GM20431 (cell line): Measurements from ENCODE around the gene MARVELD3.
"Not testable (repeated sequence)": the region's sequence is repeated elsewhere in the genome, so short reads cannot be mapped to it uniquely, and the experiment has no call there.

Source experiments
- in situ Hi-C: fragments of 300-500 bp; cut with MseI, MboI; formaldehyde crosslinking; loops from one replicate; pipeline ENCODE4 v1.15.0; 2020; ENCODE audit warnings: low sequenced_read_pairs; ENCODE audit not compliant: unreplicated experiment

Gene MARVELD3, protein sequence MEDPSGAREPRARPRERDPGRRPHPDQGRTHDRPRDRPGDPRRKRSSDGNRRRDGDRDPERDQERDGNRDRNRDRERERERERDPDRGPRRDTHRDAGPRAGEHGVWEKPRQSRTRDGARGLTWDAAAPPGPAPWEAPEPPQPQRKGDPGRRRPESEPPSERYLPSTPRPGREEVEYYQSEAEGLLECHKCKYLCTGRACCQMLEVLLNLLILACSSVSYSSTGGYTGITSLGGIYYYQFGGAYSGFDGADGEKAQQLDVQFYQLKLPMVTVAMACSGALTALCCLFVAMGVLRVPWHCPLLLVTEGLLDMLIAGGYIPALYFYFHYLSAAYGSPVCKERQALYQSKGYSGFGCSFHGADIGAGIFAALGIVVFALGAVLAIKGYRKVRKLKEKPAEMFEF

DNA sequence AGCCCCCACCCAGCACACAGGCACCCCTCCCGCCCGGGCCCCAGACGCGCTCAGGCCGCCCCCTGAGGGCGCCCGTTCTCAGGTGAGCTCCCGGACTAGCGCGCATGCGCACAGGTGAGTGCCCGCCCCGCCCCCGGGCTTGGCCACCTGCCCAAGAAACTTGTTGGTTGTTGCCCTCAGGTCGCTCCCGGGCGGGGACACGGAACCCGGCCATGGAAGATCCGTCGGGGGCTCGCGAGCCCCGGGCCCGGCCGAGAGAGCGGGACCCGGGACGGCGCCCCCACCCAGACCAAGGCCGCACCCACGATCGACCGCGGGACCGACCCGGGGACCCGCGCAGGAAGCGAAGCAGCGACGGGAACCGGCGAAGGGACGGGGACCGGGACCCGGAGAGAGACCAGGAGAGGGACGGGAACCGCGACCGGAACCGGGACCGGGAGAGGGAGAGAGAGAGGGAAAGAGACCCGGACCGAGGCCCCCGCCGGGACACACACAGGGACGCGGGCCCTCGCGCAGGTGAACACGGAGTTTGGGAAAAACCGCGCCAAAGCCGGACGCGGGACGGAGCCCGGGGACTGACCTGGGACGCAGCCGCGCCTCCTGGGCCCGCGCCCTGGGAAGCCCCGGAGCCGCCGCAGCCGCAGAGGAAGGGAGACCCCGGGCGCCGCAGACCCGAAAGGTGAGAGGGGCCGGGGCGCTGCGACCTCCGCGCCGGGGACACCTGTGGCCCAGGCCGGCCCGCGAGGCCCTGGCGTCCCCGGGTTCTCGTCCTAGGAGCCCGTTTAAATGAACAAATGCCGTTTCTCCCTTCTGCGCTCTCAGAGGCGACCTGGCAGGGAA lies at the start of gene MARVELD3:
TSS of gene MARVELD3 (plus strand) at position 167 of the 840 bp plus-strand sequence. CDS start at position 213, 46 bp downstream.
- in situ Hi-C loops: loop anchor here (25.0 kb wide), 1 partner anchor 111 kb away; no protein-coding TSS in a partner anchor

DNA sequence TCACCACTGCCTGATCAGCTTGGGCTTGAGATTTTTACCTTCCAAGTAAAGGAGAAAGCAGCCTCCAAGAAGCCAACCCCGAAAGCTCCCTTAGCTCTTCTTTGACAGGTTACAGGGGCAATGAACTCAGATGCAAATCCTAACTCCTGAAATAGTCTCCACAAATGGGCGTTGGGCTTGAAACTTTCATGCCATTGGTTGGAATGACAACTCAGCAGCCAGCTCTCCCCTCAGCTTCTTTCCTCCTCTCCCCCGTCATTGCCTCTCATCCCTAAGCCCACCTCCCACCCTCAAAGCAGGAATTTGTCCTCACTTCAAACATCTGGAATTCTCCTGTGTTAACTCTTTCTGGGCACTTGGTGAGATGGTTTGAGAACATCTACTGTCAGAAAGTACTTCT lies 49.0 kb upstream of the MARVELD3 start, which contains the start of gene TAT:
TSS of gene TAT (minus strand) at position 122 of the 400 bp plus-strand sequence. CDS start 677 bp downstream, outside the sequence.
- in situ Hi-C loops: no loop called here

DNA sequence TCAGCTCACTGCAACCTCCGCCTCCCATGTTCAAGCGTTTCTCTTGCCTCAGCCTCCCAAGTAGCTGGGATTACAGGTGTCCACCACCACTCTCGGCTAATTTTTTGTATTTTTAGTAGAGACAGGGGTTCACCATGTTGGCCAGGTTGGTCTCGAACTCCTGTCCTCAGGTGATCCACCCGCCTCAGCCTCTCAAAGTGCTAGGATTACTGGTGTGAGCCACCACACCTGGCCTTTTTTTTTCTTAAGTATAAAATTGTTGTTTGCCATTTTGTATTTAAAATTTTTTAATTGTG lies 43.5 kb upstream of the MARVELD3 start:
- in situ Hi-C loops: not testable (repeated sequence)

DNA sequence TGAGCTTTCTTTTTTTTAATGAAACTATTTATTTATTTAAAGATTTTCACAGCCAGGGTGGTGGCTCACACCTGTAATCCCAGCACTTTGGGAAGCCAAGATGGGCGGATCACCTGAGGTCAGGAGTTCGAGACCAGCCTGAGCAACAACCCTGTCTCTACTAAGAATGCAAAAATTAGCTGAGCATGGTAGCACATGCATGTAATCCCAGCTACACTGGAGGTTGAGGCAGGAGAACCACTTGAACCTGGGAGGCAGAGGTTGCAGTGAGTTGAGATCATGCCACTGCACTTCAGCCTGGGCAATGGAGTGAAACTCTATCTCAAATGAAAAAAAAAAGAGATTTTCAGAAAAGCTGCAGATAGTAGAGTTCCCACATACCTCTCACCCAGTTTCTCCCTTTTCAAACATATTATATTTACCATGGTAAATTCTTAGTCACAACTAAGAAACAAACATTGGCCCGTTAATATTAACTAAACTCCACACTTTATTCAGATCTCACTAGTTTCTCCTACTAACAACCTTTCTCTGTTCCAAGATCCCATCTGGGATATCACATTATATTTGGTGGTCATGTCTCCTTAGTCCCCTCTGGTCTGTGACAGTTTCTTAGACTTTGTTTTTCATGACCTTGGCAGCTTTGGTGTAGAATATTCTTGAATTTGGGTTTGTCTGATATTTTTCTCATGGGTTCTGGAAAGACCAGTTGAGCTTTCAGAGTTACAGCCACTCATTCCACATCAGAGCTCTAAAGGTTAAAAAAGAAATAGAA lies 41.3 kb upstream of the MARVELD3 start:
- in situ Hi-C loops: no loop called here

DNA sequence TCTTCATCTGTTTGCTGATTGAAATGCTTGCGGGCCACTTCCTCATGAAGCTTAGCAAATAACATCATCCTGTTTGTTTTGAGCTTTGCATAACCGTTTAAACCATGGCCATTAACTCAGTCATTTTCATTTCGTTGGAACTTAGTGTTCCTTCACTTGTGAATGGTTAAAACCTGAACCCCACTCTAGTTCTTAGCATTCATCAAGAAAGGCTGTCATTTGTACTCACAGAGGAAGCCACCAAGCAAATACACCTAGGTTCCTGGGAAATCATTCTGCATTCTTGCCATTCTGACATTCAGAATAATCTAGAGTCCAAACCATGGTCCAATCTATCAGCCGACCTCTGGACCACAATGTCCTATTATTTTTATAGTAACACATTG lies 40.7 kb upstream of the MARVELD3 start:
- in situ Hi-C loops: no loop called here

DNA sequence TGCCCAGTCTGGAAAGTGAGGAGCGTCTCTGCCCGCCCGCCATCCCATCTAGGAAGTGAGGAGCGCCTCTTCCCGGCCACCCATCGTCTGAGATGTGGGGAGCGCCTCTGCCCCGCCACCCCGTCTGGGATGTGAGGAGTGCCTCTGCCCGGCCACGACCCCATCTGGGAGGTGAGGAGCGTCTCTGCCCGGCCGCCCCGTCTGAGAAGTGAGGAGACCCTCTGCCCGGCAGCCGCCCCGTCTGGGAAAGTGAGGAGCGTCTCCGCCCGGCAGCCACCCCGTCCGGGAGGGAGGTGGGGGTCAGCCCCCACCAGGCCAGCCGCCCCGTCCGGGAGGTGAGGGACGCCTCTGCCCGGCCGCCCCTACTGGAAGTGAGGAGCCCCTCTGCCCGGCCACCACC lies 36.6 kb upstream of the MARVELD3 start:
- in situ Hi-C loops: not testable (repeated sequence)

DNA sequence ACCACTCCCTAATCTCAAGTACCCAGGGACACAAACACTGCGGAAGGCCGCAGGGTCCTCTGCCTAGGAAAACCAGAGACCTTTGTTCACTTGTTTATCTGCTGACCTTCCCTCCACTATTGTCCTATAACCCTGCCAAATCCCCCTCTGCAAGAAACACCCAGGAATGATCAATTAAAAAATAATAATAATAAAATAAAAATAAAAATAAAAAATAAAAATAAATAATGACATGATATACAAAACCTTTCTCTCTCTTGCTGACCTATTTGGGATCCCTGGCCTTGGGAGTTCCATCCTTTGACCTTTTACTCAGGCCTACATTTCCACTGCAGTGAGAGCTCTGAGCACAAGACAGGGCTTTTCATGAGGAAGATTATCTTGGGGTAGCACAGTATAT lies 35.9 kb upstream of the MARVELD3 start:
- in situ Hi-C loops: not testable (repeated sequence)

DNA sequence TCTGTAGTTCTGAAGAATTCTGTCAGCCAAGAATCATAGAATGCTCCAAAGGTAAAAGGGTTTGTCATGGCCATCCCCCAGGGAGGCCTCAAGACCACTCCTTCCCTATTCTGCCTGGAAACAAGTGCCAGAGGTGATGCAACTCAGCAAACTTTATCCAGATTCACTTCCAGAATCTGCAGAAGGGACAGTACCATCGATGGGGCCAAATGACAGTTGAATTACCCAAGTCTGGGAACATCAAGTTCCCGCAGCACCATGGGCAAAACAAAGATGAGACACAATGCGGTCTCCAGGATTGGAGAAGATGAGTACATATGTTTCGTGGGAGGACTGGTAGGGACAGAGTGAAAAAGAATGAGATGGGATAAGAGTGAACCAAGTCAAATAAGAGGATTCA lies 35.4 kb upstream of the MARVELD3 start:
- in situ Hi-C loops: no loop called here

DNA sequence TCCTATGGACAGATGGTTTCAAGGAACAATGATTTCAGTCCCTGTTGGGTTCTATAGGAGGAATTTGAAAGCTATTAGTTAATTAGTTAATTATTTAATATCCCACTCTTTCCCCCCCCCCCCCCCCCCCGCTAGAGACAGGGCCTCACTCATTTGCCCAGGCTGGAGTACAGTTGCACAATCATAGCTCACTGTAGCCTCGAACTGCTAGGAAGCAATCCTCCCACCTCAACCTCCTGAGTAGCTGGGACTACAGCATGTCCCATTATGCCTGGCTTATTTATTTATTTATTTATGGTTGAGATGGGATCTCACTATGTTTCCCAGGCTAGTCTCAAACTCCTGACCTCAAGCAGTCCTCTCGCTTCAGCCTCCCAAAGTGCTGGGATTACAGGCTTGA lies 34.1 kb upstream of the MARVELD3 start:
- in situ Hi-C loops: no loop called here

DNA sequence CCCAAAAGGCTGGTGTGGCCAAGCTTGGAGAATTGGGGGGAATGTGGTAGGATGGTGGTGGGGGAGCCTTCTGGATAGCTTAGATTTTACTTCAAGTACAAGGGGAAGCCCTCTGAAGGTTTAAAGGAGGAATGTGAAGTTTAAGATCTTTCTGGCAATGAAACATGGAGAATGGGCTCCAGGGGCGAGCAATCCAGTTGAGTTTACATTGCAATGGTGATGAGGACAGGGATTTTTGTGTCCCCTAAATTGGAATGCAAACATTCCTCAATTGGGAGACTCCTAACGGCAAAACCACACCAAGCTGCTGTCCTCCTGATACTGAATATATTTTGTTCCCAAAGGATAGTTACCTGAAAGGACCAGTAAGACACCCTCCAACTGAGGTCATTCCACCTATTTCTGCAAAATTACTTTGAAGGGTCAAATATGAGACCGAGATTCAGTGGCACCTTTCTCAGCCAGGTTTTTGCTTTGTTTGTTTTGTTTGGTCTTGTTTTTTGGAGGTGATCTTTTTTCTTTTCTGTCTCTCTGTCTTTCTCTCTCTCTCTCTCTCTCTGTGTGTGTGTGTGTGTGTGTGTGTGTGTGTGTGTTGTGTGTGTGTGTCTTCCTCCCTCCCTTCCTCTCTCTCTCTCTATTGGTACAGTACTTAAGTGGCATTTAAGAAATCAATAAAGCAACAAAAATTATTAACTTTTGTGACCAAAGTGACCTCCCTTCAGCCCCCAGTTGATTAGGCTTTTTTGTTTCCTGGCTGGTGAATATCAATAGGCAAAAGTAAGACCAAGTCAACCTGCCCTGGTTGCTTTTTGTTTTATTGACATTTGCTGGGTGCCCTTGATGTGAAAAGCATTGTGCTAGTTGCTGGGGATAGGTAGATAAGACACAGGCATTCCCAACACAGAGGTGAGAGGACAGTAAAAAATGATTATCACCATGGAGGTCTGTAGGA lies 32.7 kb upstream of the MARVELD3 start:
- in situ Hi-C loops: no loop called here

DNA sequence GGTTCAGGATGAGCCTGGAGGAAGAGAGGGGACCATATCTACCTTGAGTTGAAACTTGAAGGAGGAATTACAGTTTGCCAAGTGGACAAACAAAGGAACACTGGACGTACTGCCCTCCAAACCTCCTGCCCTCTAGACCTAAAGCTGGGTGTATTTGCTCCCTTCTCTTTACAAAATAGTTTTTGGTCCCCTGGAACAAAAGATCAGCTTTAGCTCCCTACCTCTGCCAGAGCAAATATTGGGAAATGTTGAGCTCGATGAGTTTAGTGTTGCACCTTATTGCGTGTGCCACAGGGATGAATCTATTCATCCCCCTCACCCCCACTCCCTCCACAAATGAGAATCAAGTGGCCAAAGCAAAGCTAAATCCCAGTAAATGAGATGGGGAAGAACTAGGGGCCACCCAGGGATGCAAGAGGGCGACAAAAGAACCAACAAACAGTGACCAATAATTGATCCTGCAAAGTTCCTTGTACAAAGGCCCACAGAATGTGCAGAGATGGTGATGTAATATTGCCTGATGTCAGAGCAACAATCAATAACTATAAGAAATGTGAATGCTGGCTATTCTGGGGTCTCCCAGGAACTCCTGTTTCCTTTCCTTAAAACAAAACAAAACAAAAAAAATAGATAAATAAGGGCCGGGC lies 31.9 kb upstream of the MARVELD3 start:
- in situ Hi-C loops: no loop called here

DNA sequence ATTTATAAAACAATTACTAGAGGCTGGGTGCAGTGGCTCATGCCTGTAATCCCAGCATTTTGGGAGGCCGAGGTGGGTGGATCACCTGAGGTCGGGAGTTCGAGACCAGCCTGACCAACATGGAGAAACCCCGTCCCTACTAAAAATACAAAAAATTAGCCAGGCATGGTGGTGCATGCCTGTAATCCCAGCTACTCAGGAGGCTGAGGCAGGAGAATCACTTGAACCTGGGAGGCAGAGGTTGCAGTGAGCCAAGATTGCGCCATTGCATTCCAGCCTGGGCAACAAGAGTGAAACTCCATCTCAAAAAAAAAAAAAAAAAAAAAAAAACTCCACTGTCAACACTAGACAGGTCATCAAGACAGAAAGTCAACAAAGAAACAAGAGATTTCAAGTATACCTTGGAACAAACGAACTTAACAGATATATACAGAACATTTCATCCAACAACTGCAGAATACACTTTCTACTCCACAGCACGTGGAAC lies 30.6 kb upstream of the MARVELD3 start:
- in situ Hi-C loops: not testable (repeated sequence)

DNA sequence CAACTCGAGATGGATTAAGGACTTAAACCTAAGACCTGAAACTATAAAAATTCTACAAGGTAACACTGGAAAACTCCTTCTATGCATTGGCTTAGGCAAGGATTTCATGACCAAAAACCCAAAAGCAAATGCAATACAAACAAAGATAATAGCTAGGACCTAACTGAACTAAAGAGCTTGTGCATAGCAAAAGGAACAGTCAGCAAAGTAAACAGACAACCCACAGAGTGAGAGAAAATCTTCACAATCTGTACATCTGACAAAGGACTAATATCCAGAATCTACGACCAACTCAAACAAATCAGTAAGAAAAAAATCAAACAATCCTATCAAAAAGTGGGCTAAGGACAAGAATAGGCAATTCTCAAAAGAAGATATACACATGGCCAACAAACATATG lies 27.6 kb upstream of the MARVELD3 start:
- in situ Hi-C loops: not testable (repeated sequence)

DNA sequence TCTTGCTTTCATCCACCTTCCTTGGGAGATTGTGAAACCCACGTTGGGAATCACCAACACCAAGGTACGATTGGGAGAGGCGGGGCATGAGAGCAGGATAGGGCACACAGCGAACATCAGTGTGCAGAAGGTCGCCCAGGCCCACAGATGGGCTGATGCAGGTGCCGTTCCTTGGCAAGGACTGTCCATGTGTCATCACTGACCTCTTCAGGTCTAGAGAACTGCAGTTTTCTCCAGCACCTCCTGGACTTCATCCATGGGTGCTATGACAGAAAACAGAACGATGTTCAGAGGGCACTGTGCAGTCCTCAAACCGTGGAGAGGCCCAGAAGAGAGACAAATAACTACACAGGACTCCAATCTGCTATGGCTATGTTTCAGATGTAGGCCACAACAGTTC lies 25.2 kb upstream of the MARVELD3 start:
- in situ Hi-C loops: no loop called here

DNA sequence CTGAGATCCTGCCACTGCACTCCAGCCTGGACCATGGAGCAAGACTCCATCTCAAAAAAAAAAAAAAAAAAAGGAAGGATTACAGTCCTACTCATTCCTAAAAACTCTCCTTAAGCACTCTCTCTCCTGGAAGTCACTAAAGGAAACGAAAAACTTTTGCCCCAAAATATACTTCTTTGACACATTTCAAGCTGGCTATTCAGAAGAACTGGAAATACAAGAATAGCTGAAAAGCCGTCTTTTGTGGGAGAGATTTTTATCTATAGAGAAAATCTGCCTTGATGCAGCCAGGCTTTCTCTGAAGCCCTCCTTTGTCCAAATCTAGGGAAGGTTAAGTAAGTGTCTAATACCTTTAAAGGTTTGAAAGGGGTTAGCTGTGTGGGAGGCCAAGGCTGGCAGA lies 16.9 kb upstream of the MARVELD3 start:
- in situ Hi-C loops: no loop called here

DNA sequence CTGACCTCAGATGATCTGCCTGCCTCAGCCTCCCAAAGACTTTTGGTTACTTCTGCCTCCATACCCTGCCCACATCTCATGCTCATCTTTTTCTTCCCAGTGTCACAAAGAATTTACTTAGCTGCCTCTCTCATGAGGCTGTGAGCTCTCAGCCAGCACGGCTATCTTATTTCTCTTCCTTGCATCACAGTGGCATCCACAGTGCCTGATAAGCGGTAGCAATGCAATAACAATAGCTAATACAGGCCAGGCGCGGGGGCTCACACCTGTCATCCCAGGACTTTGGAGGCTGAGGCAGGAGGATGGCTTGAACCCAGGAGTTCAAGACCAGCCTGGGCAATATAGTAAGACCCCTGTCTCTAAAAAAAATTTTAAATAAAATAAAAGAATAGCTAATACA lies 15.5 kb upstream of the MARVELD3 start:
- in situ Hi-C loops: no loop called here

DNA sequence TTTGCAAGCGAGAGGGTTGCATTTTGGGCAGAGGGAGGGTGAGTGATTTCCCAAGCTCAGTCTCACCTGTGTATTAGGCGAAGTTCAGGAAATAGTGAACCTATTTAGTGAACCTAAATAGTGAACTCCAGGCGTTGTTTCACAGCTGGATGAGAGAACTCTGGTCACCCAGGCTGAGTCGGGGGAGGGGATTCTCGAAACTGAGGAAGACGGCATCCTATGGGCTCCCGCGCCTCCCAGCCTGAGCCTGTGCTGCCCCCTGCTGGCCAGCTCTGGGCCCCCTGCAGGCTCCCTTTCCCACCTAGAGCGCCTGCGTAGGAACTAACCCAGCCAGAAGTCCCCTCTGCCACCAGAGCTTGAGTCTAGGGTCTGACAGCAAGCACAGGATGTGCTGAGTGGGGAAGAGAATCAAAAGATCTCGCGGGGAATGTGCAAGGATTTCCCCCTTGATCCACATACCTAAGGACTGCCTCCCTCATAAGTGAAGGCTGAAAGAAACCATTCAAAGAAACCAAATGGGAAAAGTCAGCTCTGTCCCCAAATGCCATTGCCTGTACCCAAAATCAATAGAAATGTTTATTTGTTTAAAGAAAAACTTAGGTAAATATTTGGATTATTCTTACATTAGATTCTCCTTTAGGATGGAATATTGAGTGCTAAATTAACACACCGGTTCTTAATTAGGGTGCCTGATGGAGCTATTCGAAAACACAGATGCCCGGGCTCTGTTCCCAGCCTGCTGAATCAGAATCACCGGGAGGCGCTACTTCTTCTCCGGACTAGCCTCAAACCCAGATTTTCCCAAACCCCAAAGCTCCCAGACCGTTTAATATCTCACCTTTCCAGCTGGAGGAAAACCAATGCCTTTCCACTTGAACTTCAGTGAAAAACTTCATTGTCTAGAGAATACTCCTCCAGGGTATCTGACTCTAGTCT lies 14.8 kb upstream of the MARVELD3 start:
- in situ Hi-C loops: no loop called here

DNA sequence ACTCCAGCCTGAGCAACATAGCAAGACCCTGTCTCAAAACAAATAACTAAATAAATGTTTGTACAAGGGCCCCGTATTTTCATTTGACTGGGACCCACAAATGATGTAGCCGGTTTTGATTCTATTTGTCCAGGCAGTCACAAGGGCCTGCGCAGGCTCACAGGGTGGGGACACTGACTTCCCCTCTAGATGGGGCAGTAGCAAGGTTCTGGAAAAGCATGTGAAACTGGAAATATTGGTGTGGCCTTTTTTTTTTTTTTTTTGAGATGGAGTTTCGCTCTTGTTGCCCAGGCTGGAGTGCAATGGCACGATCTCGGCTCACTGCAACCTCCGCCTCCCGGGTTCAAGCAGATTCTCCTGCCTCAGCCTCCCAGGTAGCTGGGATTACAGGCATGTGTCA lies 11.0 kb upstream of the MARVELD3 start:
- in situ Hi-C loops: not testable (repeated sequence)
